Stimulated activated CD4-positive, alpha-beta T cell treated with anti-CD3 and anti-CD28 coated beads, Interleukin-4, amount 100 ng/mL, for 24 hours (primary cell): ENCODE results near the gene PCDHB3.
A peak's percentile ranks its signal among the peaks of the same experiment; 100 is the strongest.
"Not testable (repeated sequence)": the region's sequence is repeated elsewhere in the genome, so short reads cannot be mapped to it uniquely, and the experiment has no call there.

ENCODE experiments used
- DNase-seq: peaks from one replicate; pipeline ENCODE4 v3.0.0-alpha.2; 2020

The PCDHB3 gene

DNA sequence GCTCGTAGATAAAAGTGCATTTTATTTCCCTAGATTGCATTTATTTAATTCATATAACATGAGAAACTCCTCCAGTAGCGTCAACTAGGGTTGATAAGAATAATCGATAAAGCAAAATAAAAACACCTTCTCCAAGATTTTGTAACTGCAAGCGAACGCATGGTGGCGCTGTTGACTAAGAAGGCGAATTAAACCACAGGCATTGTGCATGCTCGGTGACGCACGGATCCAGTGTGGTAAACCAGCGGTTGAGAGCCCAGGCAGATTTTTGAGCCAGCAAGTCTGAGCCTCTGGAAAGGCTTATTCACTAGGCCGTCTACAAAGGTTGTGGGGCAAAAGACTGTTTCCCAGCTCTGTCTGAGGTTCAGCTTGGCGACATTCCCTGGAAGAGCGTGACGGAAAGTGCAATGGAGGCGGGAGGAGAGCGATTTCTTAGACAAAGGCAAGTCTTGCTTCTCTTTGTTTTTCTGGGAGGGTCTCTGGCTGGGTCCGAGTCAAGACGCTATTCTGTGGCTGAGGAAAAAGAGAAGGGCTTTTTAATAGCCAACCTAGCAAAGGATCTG is at the start of gene PCDHB3:
PCDHB3 (plus strand) TSS at position 231 of the 563 bp plus-strand sequence; CDS start at position 408, 177 bp downstream.
- DNase-seq, result peak; percentile 18

GRCh38 chr5:141050622-141051520 is 49.4 kb upstream of the PCDHB3 start, which contains the start of gene PCDHB1:
Gene PCDHB1 (plus strand): TSS chr5:141051374. CDS start chr5:141051471, 97 bp downstream.
- DNase-seq, result no peak

GRCh38 chr5:141051521-141051866 is 48.8 kb upstream of the PCDHB3 start:
- DNase-seq, result no peak

GRCh38 chr5:141077826-141078225 is 22.4 kb upstream of the PCDHB3 start:
- DNase-seq, result no peak

- DNase-seq, result no peak
Observed at GRCh38 chr5:141082228-141082627, 18.0 kb upstream of the PCDHB3 start.

DNA sequence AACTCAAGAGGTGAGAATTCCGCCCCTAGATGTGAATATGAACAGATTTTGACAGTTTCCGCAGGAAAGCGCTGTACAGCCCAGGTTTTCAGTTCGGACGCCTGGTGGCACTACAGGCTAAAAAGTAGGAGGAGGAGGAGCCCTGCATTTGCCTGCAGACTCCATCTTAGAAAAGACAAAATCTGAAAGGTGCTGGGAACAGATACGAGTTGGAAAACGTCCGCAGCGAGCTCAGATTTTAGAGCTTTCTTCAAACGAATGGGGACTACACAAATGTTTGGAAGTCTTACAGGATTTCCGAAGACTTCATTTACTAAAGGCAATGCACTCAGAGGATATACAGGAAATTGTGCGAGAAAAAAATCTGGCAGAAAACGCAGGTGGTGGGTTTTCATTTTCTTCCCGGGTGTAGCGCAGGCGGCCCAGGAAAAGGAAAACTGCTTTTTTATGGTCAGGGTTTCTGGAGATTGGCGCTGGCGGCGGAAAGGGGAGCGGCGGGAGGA is 15.7 kb upstream of the PCDHB3 start:
- peak; percentile 27 for DNase-seq

- DNase-seq, result no peak
Observed at GRCh38 chr5:141094481-141095262, 5.6 kb upstream of the PCDHB3 start, which contains the start of gene PCDHB2. Gene PCDHB2 (plus strand): TSS chr5:141094615. CDS start chr5:141094791, 176 bp downstream.

DNA sequence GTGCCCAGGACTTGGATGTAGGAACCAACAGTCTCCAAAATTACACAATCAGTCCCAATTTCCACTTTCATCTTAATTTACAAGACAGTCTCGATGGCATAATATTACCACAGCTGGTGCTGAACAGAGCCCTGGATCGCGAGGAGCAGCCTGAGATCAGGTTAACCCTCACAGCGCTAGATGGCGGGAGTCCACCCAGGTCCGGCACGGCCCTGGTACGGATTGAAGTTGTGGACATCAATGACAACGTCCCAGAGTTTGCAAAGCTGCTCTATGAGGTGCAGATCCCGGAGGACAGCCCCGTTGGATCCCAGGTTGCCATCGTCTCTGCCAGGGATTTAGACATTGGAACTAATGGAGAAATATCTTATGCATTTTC is 5.0 kb upstream of the PCDHB3 start:
- DNase-seq, result no peak

GRCh38 chr5:141096181-141096580 is 4.1 kb upstream of the PCDHB3 start:
- not testable (repeated sequence) for DNase-seq

DNA sequence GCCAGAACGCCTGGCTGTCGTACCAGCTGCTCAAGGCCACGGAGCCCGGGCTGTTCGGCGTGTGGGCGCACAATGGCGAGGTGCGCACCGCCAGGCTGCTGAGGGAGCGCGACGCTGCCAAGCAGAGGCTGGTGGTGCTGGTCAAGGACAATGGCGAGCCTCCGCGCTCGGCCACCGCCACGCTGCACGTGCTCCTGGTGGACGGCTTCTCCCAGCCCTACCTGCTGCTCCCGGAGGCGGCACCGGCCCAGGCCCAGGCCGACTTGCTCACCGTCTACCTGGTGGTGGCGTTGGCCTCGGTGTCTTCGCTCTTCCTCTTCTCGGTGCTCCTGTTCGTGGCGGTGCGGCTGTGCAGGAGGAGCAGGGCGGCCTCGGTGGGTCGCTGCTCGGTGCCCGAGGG is 3.7 kb upstream of the PCDHB3 start:
- DNase-seq, result not testable (repeated sequence)

- no peak for DNase-seq
Observed at GRCh38 chr5:141101059-141101458, 786 bp downstream of the PCDHB3 start.

DNA sequence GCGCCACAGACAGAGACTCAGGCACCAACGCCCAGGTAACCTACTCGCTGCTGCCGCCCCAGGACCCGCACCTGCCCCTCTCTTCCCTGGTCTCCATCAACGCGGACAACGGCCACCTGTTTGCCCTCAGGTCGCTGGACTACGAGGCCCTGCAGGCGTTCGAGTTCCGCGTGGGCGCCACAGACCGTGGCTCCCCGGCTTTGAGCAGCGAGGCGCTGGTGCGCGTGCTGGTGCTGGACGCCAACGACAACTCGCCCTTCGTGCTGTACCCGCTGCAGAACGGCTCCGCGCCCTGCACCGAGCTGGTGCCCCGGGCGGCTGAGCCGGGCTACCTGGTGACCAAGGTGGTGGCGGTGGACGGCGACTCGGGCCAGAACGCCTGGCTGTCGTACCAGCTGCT is 1.8 kb downstream of the PCDHB3 start:
- DNase-seq, result not testable (repeated sequence)

DNA sequence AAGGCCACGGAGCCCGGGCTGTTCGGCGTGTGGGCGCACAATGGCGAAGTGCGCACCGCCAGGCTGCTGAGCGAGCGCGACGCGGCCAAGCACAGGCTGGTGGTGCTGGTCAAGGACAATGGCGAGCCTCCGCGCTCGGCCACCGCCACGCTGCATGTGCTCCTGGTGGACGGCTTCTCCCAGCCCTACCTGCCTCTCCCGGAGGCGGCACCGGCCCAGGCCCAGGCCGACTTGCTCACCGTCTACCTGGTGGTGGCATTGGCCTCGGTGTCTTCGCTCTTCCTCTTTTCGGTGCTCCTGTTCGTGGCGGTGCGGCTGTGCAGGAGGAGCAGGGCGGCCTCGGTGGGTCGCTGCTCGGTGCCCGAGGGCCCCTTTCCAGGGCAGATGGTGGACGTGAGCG is 2.2 kb downstream of the PCDHB3 start:
- DNase-seq, result not testable (repeated sequence)

GRCh38 chr5:141105350-141105749 is 5.1 kb downstream of the PCDHB3 start:
- no peak for DNase-seq

GRCh38 chr5:141119250-141119649 is 19.0 kb downstream of the PCDHB3 start:
- DNase-seq, result no peak

DNA sequence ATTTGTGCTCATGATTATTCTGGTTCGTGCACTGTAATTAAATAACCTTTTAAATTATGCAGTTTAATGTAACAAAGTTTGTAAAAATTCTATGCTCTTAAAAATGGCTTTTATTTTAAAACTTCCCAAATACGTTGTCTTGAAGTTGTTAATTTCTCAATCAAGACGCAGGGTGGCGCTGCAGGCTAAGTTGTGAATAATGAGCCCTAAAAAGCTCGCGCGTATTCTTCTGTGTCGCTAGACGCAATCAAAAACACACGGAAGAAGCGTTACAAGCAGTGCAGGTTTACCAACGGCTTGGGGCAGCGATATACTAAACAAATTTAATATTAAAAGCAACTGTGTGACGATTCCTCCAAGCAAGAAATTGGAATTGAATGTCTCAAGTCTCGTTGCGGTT is 21.3 kb downstream of the PCDHB3 start, which contains the start of gene PCDHB4:
PCDHB4 (plus strand) TSS at position 256 of the 400 bp plus-strand sequence. CDS start 181 bp downstream, outside the sequence.
- DNase-seq, result no peak

DNA sequence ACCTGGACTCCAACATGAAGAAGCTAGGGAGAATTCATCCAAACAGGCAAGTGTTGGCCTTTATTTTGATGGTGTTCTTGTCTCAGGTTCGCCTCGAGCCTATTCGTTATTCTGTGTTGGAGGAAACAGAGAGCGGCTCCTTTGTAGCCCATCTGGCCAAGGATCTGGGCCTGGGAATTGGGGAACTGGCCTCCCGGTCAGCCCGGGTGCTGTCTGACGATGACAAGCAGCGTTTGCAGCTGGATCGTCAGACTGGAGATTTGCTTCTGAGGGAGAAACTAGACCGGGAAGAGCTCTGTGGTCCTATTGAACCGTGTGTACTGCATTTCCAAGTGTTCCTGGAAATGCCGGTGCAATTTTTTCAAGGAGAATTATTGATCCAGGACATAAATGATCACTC is 21.7 kb downstream of the PCDHB3 start:
- DNase-seq, result no peak

DNA sequence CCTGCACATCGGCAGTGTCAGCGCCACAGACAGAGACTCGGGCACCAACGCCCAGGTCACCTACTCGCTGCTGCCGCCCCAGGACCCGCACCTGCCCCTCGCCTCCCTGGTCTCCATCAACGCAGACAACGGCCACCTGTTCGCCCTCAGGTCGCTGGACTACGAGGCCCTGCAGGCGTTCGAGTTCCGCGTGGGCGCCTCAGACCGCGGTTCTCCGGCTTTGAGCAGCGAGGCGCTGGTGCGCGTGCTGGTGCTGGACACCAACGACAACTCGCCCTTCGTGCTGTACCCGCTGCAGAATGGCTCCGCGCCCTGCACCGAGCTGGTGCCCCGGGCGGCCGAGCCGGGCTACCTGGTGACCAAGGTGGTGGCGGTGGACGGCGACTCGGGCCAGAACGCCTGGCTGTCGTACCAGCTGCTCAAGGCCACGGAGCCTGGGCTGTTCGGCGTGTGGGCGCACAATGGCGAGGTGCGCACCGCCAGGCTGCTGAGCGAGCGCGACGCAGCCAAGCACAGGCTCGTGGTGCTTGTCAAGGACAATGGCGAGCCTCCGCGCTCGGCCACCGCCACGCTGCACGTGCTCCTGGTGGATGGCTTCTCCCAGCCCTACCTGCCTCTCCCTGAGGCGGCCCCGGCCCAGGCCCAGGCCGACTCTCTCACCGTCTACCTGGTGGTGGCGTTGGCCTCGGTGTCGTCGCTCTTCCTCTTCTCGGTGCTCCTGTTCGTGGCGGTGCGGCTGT is 23.3 kb downstream of the PCDHB3 start:
- not testable (repeated sequence) for DNase-seq

GRCh38 chr5:141127305-141127704 is 27.0 kb downstream of the PCDHB3 start:
- DNase-seq, result no peak

DNA sequence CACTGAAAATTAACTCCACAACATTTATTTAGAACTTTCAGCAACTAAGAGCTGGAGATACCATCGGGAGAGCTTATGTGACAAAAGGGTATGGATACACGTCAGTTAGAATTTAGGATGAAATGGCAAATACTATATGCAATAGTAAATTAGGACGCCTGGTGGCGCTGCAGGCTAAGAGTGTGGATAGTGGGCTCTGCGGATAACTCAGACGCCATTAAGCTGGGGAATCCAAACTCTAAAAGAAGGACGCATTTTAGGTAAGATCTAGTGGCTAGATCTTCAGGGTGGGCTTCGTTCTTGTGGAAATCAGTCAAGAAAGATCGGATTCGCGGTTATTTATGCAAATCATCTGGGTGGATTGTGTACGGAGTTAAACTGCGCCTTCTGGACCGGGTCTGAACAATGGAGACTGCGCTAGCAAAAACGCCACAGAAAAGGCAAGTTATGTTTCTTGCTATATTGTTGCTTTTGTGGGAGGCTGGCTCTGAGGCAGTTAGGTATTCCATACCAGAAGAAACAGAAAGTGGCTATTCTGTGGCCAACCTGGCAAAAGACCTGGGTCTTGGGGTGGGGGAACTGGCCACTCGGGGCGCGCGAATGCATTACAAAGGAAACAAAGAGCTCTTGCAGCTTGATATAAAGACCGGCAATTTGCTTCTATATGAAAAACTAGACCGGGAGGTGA is 34.9 kb downstream of the PCDHB3 start, which contains the start of gene PCDHB5:
PCDHB5 (plus strand) TSS at position 177 of the 688 bp plus-strand sequence; CDS start at position 406, 229 bp downstream.
- DNase-seq, result no peak

GRCh38 chr5:141135718-141136266 is 35.5 kb downstream of the PCDHB3 start:
- no peak for DNase-seq
